ENCODE measurements around the gene EFNA5.

The EFNA5 gene

DNA sequence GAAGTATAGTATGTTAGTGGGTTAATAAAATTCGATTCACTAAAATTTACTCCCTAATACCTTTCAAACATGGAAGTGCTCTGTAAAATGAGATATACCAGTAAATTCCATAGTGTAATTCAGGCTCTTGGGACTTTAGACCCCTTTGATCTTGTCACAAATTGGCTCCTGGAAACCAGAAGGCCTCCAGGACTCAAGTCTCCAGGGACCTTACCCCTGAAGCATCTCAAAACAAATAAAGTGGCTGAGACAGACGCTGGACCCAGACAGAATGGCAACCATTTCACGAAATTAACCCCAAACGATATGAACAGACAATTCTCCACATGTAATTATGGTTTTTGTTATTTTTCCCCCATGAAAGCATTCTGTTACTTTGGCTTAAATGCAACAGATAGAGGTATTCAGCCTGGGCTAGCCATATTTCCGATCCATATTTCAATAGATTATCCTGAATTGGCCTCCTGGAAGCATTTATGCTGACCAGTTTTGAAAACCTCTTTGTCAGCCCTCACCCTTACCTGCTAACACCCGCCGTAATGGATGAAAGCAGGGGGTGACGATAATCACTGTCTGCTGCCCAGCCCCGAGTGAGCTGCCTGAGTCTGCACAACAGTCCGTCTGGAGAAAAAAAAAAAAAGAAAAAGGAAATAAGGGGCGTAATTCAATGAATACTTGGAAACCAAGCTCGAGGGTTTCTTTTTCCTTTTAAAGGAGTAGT, 34.1 kb upstream of the EFNA5 start:
- in situ Hi-C loops (cut with MboI; ENCODE audit: low pct_unique_long_range_greater_than_20kb, low sequenced_read_pairs, unreplicated experiment) = no loop called here

DNA sequence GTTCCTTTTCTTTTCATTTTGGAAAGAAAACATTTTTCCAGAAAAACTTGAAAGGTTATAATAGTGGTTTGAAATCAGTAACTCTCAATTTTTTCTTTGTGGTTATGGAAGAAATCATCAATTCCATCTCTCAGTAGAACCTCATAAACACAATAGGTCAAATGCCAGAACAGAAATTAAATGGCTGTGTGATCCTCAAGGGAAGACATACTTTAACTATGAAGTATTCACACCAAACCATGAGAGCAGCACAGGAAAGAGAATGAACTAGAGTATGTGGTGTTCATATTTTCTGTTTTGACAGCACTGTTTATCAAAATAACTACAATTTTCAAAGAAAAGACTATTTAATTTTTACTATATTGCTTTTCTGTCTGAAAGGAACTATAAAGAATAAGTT, 29.7 kb upstream of the EFNA5 start:
- in situ Hi-C loops (cut with MboI; ENCODE audit: low pct_unique_long_range_greater_than_20kb, low sequenced_read_pairs, unreplicated experiment) = no loop called here
- TF ChIP-seq, protein P1, sequence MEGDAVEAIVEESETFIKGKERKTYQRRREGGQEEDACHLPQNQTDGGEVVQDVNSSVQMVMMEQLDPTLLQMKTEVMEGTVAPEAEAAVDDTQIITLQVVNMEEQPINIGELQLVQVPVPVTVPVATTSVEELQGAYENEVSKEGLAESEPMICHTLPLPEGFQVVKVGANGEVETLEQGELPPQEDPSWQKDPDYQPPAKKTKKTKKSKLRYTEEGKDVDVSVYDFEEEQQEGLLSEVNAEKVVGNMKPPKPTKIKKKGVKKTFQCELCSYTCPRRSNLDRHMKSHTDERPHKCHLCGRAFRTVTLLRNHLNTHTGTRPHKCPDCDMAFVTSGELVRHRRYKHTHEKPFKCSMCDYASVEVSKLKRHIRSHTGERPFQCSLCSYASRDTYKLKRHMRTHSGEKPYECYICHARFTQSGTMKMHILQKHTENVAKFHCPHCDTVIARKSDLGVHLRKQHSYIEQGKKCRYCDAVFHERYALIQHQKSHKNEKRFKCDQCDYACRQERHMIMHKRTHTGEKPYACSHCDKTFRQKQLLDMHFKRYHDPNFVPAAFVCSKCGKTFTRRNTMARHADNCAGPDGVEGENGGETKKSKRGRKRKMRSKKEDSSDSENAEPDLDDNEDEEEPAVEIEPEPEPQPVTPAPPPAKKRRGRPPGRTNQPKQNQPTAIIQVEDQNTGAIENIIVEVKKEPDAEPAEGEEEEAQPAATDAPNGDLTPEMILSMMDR (IDR thresholded peaks at IDR 0.05; ENCODE audit: extremely low read depth, insufficient read depth, missing control alignments) = no peak
- DNase-seq (ENCODE audit: low spot score) = no peak

More for the DNA sequence above, 34.1 kb upstream of the EFNA5 start:
- TF ChIP-seq, protein P1 (IDR thresholded peaks at IDR 0.05; ENCODE audit: extremely low read depth, insufficient read depth, missing control alignments) = no peak
- DNase-seq (ENCODE audit: low spot score) = no peak

DNA sequence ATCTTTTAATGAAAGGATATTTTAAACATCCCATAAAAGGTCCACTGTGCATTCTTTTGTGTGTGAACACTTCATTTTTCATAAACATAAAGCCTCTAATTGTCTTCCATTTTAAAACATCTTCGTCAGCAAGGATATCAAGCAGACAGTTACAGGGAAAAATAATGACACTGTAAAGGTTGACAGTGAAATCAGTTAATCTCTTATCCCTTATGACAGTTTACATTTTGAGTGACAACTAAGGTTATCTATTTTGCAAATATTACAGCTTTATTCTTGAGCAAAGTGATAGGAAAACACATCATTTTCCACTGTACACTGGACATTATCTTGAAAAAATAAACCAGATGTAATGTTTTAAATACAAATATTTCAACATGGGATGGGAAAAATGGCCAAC, 28.7 kb upstream of the EFNA5 start:
- in situ Hi-C loops (cut with MboI; ENCODE audit: low pct_unique_long_range_greater_than_20kb, low sequenced_read_pairs, unreplicated experiment) = no loop called here
- TF ChIP-seq, protein P1 (IDR thresholded peaks at IDR 0.05; ENCODE audit: extremely low read depth, insufficient read depth, missing control alignments) = no peak
- no peak for DNase-seq (ENCODE audit: low spot score)

DNA sequence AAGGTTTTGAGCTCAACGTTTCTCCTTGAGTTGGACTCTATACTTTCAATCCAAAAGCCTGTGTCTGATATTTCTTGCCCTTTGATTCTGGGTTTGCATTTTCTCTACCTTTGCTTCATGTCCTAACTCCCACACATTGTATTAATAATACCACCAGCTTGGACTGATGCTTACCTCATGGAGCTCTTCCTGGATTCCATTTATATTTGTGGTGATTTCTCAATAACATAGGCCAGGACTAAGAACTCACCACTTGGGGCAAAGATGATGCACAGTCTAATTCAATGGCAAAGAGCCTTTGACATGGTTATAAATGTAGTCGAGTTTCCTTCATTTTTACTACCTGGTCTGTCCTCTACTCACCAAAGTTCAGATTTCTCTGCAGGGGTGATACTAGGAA, 27.5 kb upstream of the EFNA5 start:
- DNase-seq (ENCODE audit: low spot score) = no peak
- TF ChIP-seq, protein P1 (IDR thresholded peaks at IDR 0.05; ENCODE audit: extremely low read depth, insufficient read depth, missing control alignments) = no peak
- in situ Hi-C loops (cut with MboI; ENCODE audit: low pct_unique_long_range_greater_than_20kb, low sequenced_read_pairs, unreplicated experiment) = no loop called here

DNA sequence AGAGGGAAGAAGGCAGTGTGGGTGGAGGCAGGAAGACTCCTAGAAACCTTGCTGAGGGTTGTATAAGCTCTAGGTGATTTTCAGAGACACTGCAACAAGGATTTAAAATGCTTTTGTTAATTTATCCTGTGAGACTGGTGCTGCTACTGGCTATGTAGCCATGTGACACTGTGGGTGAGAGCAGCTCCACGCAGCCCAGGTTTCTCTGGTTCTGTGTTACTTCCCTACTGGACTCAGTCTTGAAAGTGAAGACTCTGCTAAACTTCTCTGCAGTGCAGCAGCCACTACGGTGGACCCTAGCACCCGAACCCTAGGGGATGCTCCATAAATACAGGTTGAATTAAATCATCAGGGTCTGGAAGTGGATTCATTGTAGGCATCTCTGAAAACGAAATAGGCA, 25.8 kb upstream of the EFNA5 start:
- no peak for DNase-seq (ENCODE audit: low spot score)
- in situ Hi-C loops (cut with MboI; ENCODE audit: low pct_unique_long_range_greater_than_20kb, low sequenced_read_pairs, unreplicated experiment) = no loop called here

DNA sequence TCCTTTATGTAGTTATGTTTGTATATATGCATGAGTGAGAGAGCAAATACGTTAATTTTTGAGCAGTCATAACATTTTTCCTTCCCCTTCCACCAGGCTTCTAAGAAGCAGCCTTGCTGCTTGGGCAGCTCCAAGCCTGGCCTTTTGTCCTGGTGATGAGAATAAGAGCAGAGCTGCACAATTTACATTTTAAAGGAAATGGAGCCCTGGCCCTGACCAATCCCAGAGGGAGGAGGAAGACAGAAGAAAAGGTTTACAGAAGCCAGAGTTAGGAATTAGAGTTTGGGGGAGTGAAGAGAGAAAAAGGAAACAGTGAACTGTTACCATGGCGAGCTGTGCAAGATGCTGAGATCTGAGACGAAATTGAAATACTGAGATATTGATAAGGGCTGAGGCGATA, 25.3 kb upstream of the EFNA5 start:
- in situ Hi-C loops (cut with MboI; ENCODE audit: low pct_unique_long_range_greater_than_20kb, low sequenced_read_pairs, unreplicated experiment) = no loop called here
- TF ChIP-seq, protein P1 (IDR thresholded peaks at IDR 0.05; ENCODE audit: extremely low read depth, insufficient read depth, missing control alignments) = no peak

More for the DNA sequence above, 25.8 kb upstream of the EFNA5 start:
- TF ChIP-seq, protein P1 (IDR thresholded peaks at IDR 0.05; ENCODE audit: extremely low read depth, insufficient read depth, missing control alignments) = no peak

More for the DNA sequence above, 25.3 kb upstream of the EFNA5 start:
- no peak for DNase-seq (ENCODE audit: low spot score)
